GM18870 (cell line): Measurements from ENCODE around the gene ZMIZ2.
"Not testable (repeated sequence)": the region's sequence is repeated elsewhere in the genome, so short reads cannot be mapped to it uniquely, and the experiment has no call there.

ENCODE experiments used
- ATAC-seq: cut with Tn5 transposase; IDR thresholded peaks from one replicate; pipeline ENCODE4 v1.9.1; 2021; ENCODE audit warnings: moderate library complexity; ENCODE audit not compliant: unreplicated experiment

The ZMIZ2 gene

GRCh38 chr7:44769376-44769775 is 20.7 kb downstream of the ZMIZ2 start:
- ATAC-seq = no peak

GRCh38 chr7:44769776-44770294 is 21.2 kb downstream of the ZMIZ2 start:
- ATAC-seq = peak; percentile 73

GRCh38 chr7:44771358-44771757 is 22.7 kb downstream of the ZMIZ2 start:
- ATAC-seq = no peak

GRCh38 chr7:44772440-44772839 is 23.8 kb downstream of the ZMIZ2 start:
- ATAC-seq = no peak

- no peak for ATAC-seq
Observed at GRCh38 chr7:44772867-44773266, 24.2 kb downstream of the ZMIZ2 start.

GRCh38 chr7:44774486-44774885 is 25.8 kb downstream of the ZMIZ2 start:
- ATAC-seq = not testable (repeated sequence)

- ATAC-seq = no peak
Observed at GRCh38 chr7:44775383-44776107, 26.9 kb downstream of the ZMIZ2 start.

GRCh38 chr7:44776211-44776610 is 27.6 kb downstream of the ZMIZ2 start:
- no peak for ATAC-seq

- ATAC-seq = no peak
Observed at GRCh38 chr7:44782460-44782859, 33.8 kb downstream of the ZMIZ2 start.

GRCh38 chr7:44783407-44783806 is 34.8 kb downstream of the ZMIZ2 start:
- no peak for ATAC-seq

- ATAC-seq = no peak
Observed at GRCh38 chr7:44784364-44784763, 35.7 kb downstream of the ZMIZ2 start.

- not testable (repeated sequence) for ATAC-seq
Observed at GRCh38 chr7:44785218-44785617, 36.6 kb downstream of the ZMIZ2 start.

GRCh38 chr7:44787041-44787440 is 38.4 kb downstream of the ZMIZ2 start:
- no peak for ATAC-seq

- no peak for ATAC-seq
Observed at GRCh38 chr7:44787762-44788161, 39.1 kb downstream of the ZMIZ2 start.

- ATAC-seq = no peak
Observed at GRCh38 chr7:44789990-44790389, 41.3 kb downstream of the ZMIZ2 start.

GRCh38 chr7:44791278-44792219 is 42.9 kb downstream of the ZMIZ2 start:
- ATAC-seq = no peak

- ATAC-seq = no peak
Observed at GRCh38 chr7:44793919-44794318, 45.3 kb downstream of the ZMIZ2 start.

- no peak for ATAC-seq
Observed at GRCh38 chr7:44794331-44794730, 45.7 kb downstream of the ZMIZ2 start.

- ATAC-seq = peak; percentile 5
Observed at GRCh38 chr7:44796034-44796503, 47.4 kb downstream of the ZMIZ2 start.

GRCh38 chr7:44796504-44797328 is 48.1 kb downstream of the ZMIZ2 start, which contains the start of gene PPIA:
Gene PPIA (plus strand): TSS chr7:44796681. CDS start chr7:44796725, 44 bp downstream.
- peak; percentile 76 for ATAC-seq
